H1 (cell line): ENCODE measurements around the gene TMED10. TPM values are rescaled to one million over a fixed set of nuclear protein-coding genes. Genes with fewer than 3 reads are reported as not detected.

Experiments used
- CTCF ChIA-PET: fragments of 300-600 bp; sonication (Branson Sonifier 250); formaldehyde crosslinking; loops from one replicate; lab custom pipeline; 2021; ENCODE audit not compliant: partially characterized antibody; lab: Charles Lee
- POLR2A ChIA-PET: fragments of 300-600 bp; sonication (Branson Sonifier 250); formaldehyde crosslinking; loops from one replicate; lab custom pipeline; 2021; ENCODE audit warnings: inconsistent platforms; ENCODE audit not compliant: partially characterized antibody; lab: Charles Lee
- DNase-seq, 2 experiments: peaks; one replicate each; pipeline versions ENCODE4 v3.0.0 to v3.0.0-alpha.2; 2010 to 2022; ENCODE audit warnings: low spot score in 2 of 2, low read depth in 1 of 2, mixed read lengths in 1 of 2
- FAIRE-seq: peaks from 2 replicates; lab custom pipeline; 2011; peaks lifted over from hg19 to GRCh38; lab: Jason Lieb, UNC
- H2AFZ ChIP-seq: 2 replicates; pipeline ENCODE4 v1.8.1; 2012; ENCODE audit warnings: low read length, inconsistent platforms
- H2AK5ac ChIP-seq: 2 replicates; pipeline ENCODE4 v1.6.1; 2013; ENCODE audit warnings: low read depth, low read length
- H2BK120ac ChIP-seq: replicated peaks from 2 replicates; pipeline ENCODE3; 2013; ENCODE audit warnings: low read depth, low read length, inconsistent platforms
- H2BK12ac ChIP-seq: 2 replicates; pipeline ENCODE4 v1.6.1; 2013; ENCODE audit warnings: low read depth, low read length
- H2BK15ac ChIP-seq: 2 replicates; pipeline ENCODE4 v1.6.1; 2013; ENCODE audit warnings: low read length
- H2BK20ac ChIP-seq: 2 replicates; pipeline ENCODE4 v1.6.1; 2013; ENCODE audit warnings: low read length
- H2BK5ac ChIP-seq: 2 replicates; pipeline ENCODE4 v1.6.1; 2013; ENCODE audit warnings: low read depth, low read length
- H3K14ac ChIP-seq: 2 replicates; pipeline ENCODE4 v1.6.1; 2013; ENCODE audit warnings: inconsistent platforms; ENCODE audit not compliant: insufficient read length
- H3K18ac ChIP-seq: 2 replicates; pipeline ENCODE4 v1.6.1; 2013; ENCODE audit warnings: low read length; ENCODE audit errors: extremely low read depth
- H3K23ac ChIP-seq: 2 replicates; pipeline ENCODE4 v1.6.1; 2013; ENCODE audit warnings: inconsistent platforms; ENCODE audit not compliant: insufficient read length
- H3K23me2 ChIP-seq: 2 replicates; pipeline ENCODE4 v1.6.1; 2013; ENCODE audit warnings: low read depth, low read length
- H3K27ac ChIP-seq: 2 replicates; pipeline ENCODE4 v1.6.1; 2011; ENCODE audit warnings: low read depth, low read length, inconsistent platforms
- H3K27me3 ChIP-seq, 4 experiments: replicated peaks in 1 of 4; 1 replicate in 1 of 4; 2 replicates in 3 of 4; pipeline versions ENCODE4 v1.6.1 to v1.8.1; 2011 to 2013; ENCODE audit warnings: low read length in 3 of 4, mild to moderate bottlenecking in 3 of 4, inconsistent platforms in 2 of 4, mixed read lengths in 2 of 4, moderate library complexity in 1 of 4; ENCODE audit not compliant: control insufficient read depth in 3 of 4, insufficient read depth in 3 of 4; ENCODE audit errors: extremely low read depth in 1 of 4
- H3K36me3 ChIP-seq, 4 experiments: 2 replicates each; pipeline versions ENCODE4 v1.6.1 to v1.8.1; 2011 to 2013; ENCODE audit warnings: mild to moderate bottlenecking in 4 of 4, low read length in 3 of 4, moderate library complexity in 2 of 4, control low read depth in 1 of 4, inconsistent platforms in 1 of 4; ENCODE audit not compliant: insufficient read depth in 4 of 4, control insufficient read depth in 2 of 4
- H3K4ac ChIP-seq: replicated peaks from 2 replicates; pipeline ENCODE3; 2013; ENCODE audit warnings: low read length, low read depth, mixed read lengths, inconsistent platforms; ENCODE audit not compliant: insufficient read length
- H3K4me1 ChIP-seq, 4 experiments: replicated peaks in 1 of 4; 1 replicate in 1 of 4; 2 replicates in 3 of 4; pipeline versions ENCODE4 v1.6.1 to v1.8.1; 2011 to 2013; ENCODE audit warnings: low read length in 3 of 4, inconsistent platforms in 2 of 4, mixed read lengths in 1 of 4; ENCODE audit not compliant: insufficient read depth in 4 of 4, control insufficient read depth in 3 of 4
- H3K4me2 ChIP-seq, 2 experiments: 2 replicates each; pipeline versions ENCODE4 v1.6.1 to v1.8.1; 2011 to 2013; ENCODE audit warnings: low read depth in 2 of 2, low read length in 2 of 2, control low read depth in 1 of 2, inconsistent platforms in 1 of 2, mild to moderate bottlenecking in 1 of 2; ENCODE audit not compliant: insufficient read depth in 1 of 2
- H3K4me3 ChIP-seq, 4 experiments: fragments of 200-600, 300-600 bp in 1 of 4; sonication (generic), shearing (Covaris generic), sonication (Bioruptor Twin) in 1 of 4; 2 replicates each; pipeline versions ENCODE4 v1.5.1 to v1.8.1; 2011 to 2016; ENCODE audit warnings: low read length in 4 of 4, low read depth in 3 of 4, control low read depth in 2 of 4, inconsistent platforms in 2 of 4, mild to moderate bottlenecking in 2 of 4, mixed read lengths in 1 of 4, moderate library complexity in 1 of 4; ENCODE audit not compliant: insufficient read depth in 2 of 4; ENCODE audit errors: extremely low read depth in 1 of 4
- H3K56ac ChIP-seq: replicated peaks from 2 replicates; pipeline ENCODE3; 2013; ENCODE audit warnings: low read depth, mild to moderate bottlenecking, mixed read lengths, low read length, inconsistent platforms; ENCODE audit not compliant: insufficient read length
- H3K79me1 ChIP-seq: 2 replicates; pipeline ENCODE4 v1.6.1; 2013; ENCODE audit warnings: low read depth, low read length, control low read depth
- H3K79me2 ChIP-seq, 2 experiments: 2 replicates each; pipeline versions ENCODE4 v1.6.1 to v1.8.1; 2012 to 2013; ENCODE audit warnings: low read length in 2 of 2, mild to moderate bottlenecking in 2 of 2, inconsistent platforms in 1 of 2; ENCODE audit not compliant: insufficient read depth in 2 of 2, control insufficient read depth in 1 of 2
- H3K9ac ChIP-seq, 4 experiments: replicated peaks in 1 of 4; 1 replicate in 1 of 4; 2 replicates in 3 of 4; pipeline versions ENCODE4 v1.6.1 to v1.8.1; 2011 to 2013; ENCODE audit warnings: low read depth in 3 of 4, low read length in 3 of 4, control low read depth in 2 of 4, mild to moderate bottlenecking in 2 of 4, moderate library complexity in 2 of 4, inconsistent platforms in 1 of 4; ENCODE audit errors: extremely low read depth in 1 of 4
- H3K9me3 ChIP-seq, 2 experiments: 2 replicates each; pipeline versions ENCODE4 v1.6.1 to v1.8.1; 2012 to 2013; ENCODE audit warnings: mild to moderate bottlenecking in 2 of 2, moderate library complexity in 2 of 2, control low read depth in 1 of 2, inconsistent platforms in 1 of 2, low read depth in 1 of 2, low read length in 1 of 2, mixed read lengths in 1 of 2; ENCODE audit not compliant: insufficient read depth in 2 of 2
- H4K20me1 ChIP-seq, 2 experiments: replicated peaks in 1 of 2; 2 replicates each; pipeline versions ENCODE3 to v1.8.1; 2011 to 2013; ENCODE audit warnings: inconsistent platforms in 2 of 2, low read length in 2 of 2, mild to moderate bottlenecking in 1 of 2; ENCODE audit not compliant: insufficient read depth in 2 of 2, control insufficient read depth in 1 of 2
- H4K5ac ChIP-seq: 2 replicates; pipeline ENCODE4 v1.6.1; 2013; ENCODE audit warnings: low read length, low read depth, mixed read lengths, inconsistent platforms; ENCODE audit not compliant: insufficient read length
- H4K8ac ChIP-seq: 2 replicates; pipeline ENCODE4 v1.8.0; 2013; ENCODE audit warnings: mild to moderate bottlenecking, moderate library complexity, low read length, inconsistent platforms; ENCODE audit not compliant: insufficient read depth; ENCODE audit errors: extremely low read depth
- H4K91ac ChIP-seq: replicated peaks from 2 replicates; pipeline ENCODE3; 2013; ENCODE audit warnings: low read length, mixed read lengths, inconsistent platforms; ENCODE audit not compliant: insufficient read length
- RAD21 ChIP-seq, 2 experiments: IDR thresholded peaks in 1 of 2; conservative IDR thresholded peaks in 1 of 2; 2 replicates each; pipeline ENCODE4 v1.6.1; 2011; ENCODE audit warnings: low read depth in 2 of 2, low read length in 2 of 2, improper control_type of control experiment in 1 of 2, inconsistent platforms in 1 of 2, mild to moderate bottlenecking in 1 of 2, moderate library complexity in 1 of 2
- RFX5 ChIP-seq: IDR thresholded peaks from 2 replicates; pipeline ENCODE4 v1.6.1; 2011; ENCODE audit warnings: low read depth, low read length, improper control_type of control experiment, borderline replicate concordance
- YY1 ChIP-seq: IDR thresholded peaks from 2 replicates; pipeline ENCODE4 v1.6.1; 2011; ENCODE audit warnings: low read depth, mild to moderate bottlenecking, low read length
- whole genome bisulfite sequencing, 2 experiments: shearing (Covaris generic) in 1 of 2; methylation state at CpG; one replicate each; pipeline versions ENCODE4 v1.1.6 to v1.1.7; 2013 to 2015; ENCODE audit warnings: low lambda C conversion rate in 2 of 2, mixed read lengths in 2 of 2, inconsistent platforms in 1 of 2, low coverage in 1 of 2, missing lambda C conversion rate in 1 of 2; ENCODE audit not compliant: insufficient replicate concordance in 2 of 2, insufficient coverage in 1 of 2, insufficient read length in 1 of 2; ENCODE audit errors: extremely low coverage in 1 of 2, missing lambda C conversion rate in 1 of 2; 5-methylcytosine and 5-hydroxymethylcytosine counted together
- polyA plus RNA-seq, 7 experiments: library from polyadenylated mRNA; depleted of rRNA in 3 of 7; stranded (reverse) in 5 of 7; unstranded in 2 of 7; fragments of >200 nt in 5 of 7; fragments of 200-250 nt in 2 of 7; gene quantifications; 1 replicate in 5 of 7; 2 replicates in 1 of 7; 4 replicates in 1 of 7; pipeline versions ENCODE4 v1.2.1 to v1.2.3, GENCODE V29; 2011 to 2013; ENCODE audit warnings: missing spikeins in 2 of 7, mixed read lengths in 2 of 7
- total RNA-seq: library from RNA; stranded (reverse); fragmentation: NEBNext Ultra II Directional; extraction: Animal tissue kit (Norgen Biotek cat#: 25700); gene quantifications from 2 replicates; pipeline ENCODE4 v1.2.1, GENCODE V29; 2021
- TF ChIP-seq, protein P1 (sequence below), 3 experiments: IDR thresholded peaks; 1 replicate in 2 of 3; 2 replicates in 1 of 3; pipeline versions ENCODE4 v1.5.1 to v1.6.1; 2011; ENCODE audit warnings: low read length in 3 of 3, mild to moderate bottlenecking in 3 of 3, inconsistent platforms in 2 of 3, low read depth in 1 of 3, moderate library complexity in 1 of 3; ENCODE audit not compliant: insufficient read depth in 1 of 3; ENCODE audit errors: control extremely low read depth in 1 of 3

The TMED10 gene
- total and polyA plus RNA-seq, 2 of the 8 experiments (the other 6 are each of a cell fraction or from before 2014, with no cell fraction given) = 218 to 250 TPM

DNA sequence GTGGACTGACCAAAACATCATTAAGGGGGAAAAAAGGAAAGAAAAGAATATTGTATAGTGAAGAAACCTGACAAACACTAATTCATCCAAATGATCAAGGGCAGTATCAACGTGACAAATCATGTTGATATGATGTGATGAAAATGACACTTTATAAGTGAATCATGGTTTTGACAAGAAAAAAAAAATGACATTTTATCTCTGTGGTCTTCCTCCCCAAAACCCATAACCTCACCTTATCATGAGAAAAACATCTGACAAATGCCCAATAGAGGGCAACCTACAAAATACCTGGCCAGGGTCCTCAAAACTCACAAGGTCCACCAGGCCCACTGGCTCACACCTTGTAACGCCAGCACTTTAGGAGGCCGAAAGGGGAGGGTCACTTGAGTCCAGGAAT is 13.8 kb downstream of the TMED10 start:
- no peak for DNase-seq
- peaks cover 3 to 4% of the 10 kb centered on the region in 2 experiments for H4K20me1 ChIP-seq
- H3K4me2 ChIP-seq = no peak overlapping the region
- no peaks in the 10 kb centered on the region; a peak in 1 of 8 replicates for H3K36me3 ChIP-seq
- H3K23ac ChIP-seq = no peak overlapping the region
- H4K91ac ChIP-seq = no peak overlapping the region
- H2BK120ac ChIP-seq = no peak overlapping the region
- no peaks in the 10 kb centered on the region for H3K27me3 ChIP-seq
- POLR2A ChIA-PET = no interaction called here
- H2BK5ac ChIP-seq = no peak overlapping the region
- no peaks in the 10 kb centered on the region for H3K23me2 ChIP-seq
- H4K5ac ChIP-seq = no peak overlapping the region
- no peak overlapping the region for H2AK5ac ChIP-seq
- H3K27ac ChIP-seq = no peak overlapping the region
- H3K14ac ChIP-seq = no peak overlapping the region
- no peak overlapping the region for H2BK12ac ChIP-seq
- no peak overlapping the region for H2BK20ac ChIP-seq
- TF ChIP-seq YY1 (no peak), RFX5 (no peak), RAD21 (IDR thresholded peaks at IDR 0.05 in 1 of 2, conservative IDR thresholded peaks at IDR 0.05 in 1 of 2; ENCODE audit: low read depth in 2 of 2, low read length in 2 of 2) (peak in 1 of 2 experiments; percentile 30; a peak in 2 of 4 replicates)
- TF ChIP-seq, protein P1, sequence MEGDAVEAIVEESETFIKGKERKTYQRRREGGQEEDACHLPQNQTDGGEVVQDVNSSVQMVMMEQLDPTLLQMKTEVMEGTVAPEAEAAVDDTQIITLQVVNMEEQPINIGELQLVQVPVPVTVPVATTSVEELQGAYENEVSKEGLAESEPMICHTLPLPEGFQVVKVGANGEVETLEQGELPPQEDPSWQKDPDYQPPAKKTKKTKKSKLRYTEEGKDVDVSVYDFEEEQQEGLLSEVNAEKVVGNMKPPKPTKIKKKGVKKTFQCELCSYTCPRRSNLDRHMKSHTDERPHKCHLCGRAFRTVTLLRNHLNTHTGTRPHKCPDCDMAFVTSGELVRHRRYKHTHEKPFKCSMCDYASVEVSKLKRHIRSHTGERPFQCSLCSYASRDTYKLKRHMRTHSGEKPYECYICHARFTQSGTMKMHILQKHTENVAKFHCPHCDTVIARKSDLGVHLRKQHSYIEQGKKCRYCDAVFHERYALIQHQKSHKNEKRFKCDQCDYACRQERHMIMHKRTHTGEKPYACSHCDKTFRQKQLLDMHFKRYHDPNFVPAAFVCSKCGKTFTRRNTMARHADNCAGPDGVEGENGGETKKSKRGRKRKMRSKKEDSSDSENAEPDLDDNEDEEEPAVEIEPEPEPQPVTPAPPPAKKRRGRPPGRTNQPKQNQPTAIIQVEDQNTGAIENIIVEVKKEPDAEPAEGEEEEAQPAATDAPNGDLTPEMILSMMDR (IDR thresholded peaks at IDR 0.05; ENCODE audit: control extremely low read depth in 1 of 3, insufficient read depth in 1 of 3, low read depth in 1 of 3, low read length in 3 of 3) = peak; percentile 1 to 27 (median 25); a peak in 3 of 4 replicates
- H4K8ac ChIP-seq = no peak overlapping the region
- no peak overlapping the region for H3K4me3 ChIP-seq
- FAIRE-seq = no peak
- H2AFZ ChIP-seq = no peak overlapping the region
- CTCF ChIA-PET = interaction anchor here (0.7 to 1.5 kb wide), 4 partner anchors 18 to 138 kb away, joined by 3 read pairs; no protein-coding TSS in a partner anchor
- no peak overlapping the region for H3K56ac ChIP-seq
- peaks cover 5 to 82% of the 10 kb centered on the region in 2 experiments for H3K79me2 ChIP-seq
- no peak overlapping the region for H3K18ac ChIP-seq
- 82% methylated on average over 3 of the region's 3 CpGs; no CpG with 5 or more reads in 1 of the 2 experiments for WGBS, 2 experiments
- no peak overlapping the region for H2BK15ac ChIP-seq
- peaks cover 0 to 3% (median 0%) of the 10 kb centered on the region in 4 experiments; a peak in 1 of 7 replicates for H3K4me1 ChIP-seq
- H3K9ac ChIP-seq = no peak overlapping the region
- peaks cover 6% of the 10 kb centered on the region; the same call in 1 of the 2 replicates for H3K79me1 ChIP-seq
- H3K4ac ChIP-seq = no peak overlapping the region
- H3K9me3 ChIP-seq = no peaks in the 10 kb centered on the region
